Uterus (tissue), 4 donors: Measurements from ENCODE around the gene RPS4Y1. TPM values are rescaled to one million over a fixed set of nuclear protein-coding genes. Genes with fewer than 3 reads are reported as not detected.

ENCODE experiments used
- DNase-seq, 2 donors: peaks; one replicate each; pipeline ENCODE4 v3.0.0-alpha.2; 2019 to 2020
- H3K27ac ChIP-seq, 2 donors: fragments of 200-600 bp; sonication (generic); 1 replicate in 1 of 2; 2 replicates in 1 of 2; pipeline ENCODE4 v1.5.1; 2016 to 2018
- H3K27me3 ChIP-seq, 2 donors: fragments of 200-600 bp; sonication (generic); one replicate each; pipeline ENCODE4 v1.5.1; 2018 to 2019; ENCODE audit warnings: control low read depth in 1 of 2
- H3K36me3 ChIP-seq, 2 donors: fragments of 200-600 bp; sonication (generic); one replicate each; pipeline ENCODE4 v1.5.1; 2019; ENCODE audit warnings: control low read depth in 1 of 2
- H3K4me1 ChIP-seq, 2 donors: fragments of 200-600 bp; sonication (generic); one replicate each; pipeline ENCODE4 v1.5.1; 2018 to 2019; ENCODE audit warnings: control low read depth in 1 of 2
- H3K4me3 ChIP-seq, 2 donors: fragments of 200-600 bp; sonication (generic); 1 replicate in 1 of 2; 2 replicates in 1 of 2; pipeline ENCODE4 v1.5.1; 2018 to 2019; ENCODE audit warnings: mild to moderate bottlenecking in 1 of 2
- H3K9me3 ChIP-seq, 2 donors: fragments of 200-600 bp; sonication (generic); one replicate each; pipeline ENCODE4 v1.5.1; 2019; ENCODE audit warnings: control low read depth in 1 of 2
- CTCF ChIP-seq, 4 experiments: fragments of 200-600 bp in 2 of 4; fragments of 450-650 bp in 2 of 4; sonication (generic) in 2 of 4; IDR thresholded peaks; one replicate each; pipeline ENCODE4 v1.5.1; 2016 to 2019; ENCODE audit warnings: antibody characterized with exemption in 4 of 4, mild to moderate bottlenecking in 2 of 4, moderate library complexity in 1 of 4
- POLR2A ChIP-seq, 2 donors: fragments of 450-650 bp; IDR thresholded peaks; one replicate each; pipeline ENCODE4 v1.6.1; 2016; ENCODE audit warnings: antibody characterized with exemption in 2 of 2, mild to moderate bottlenecking in 1 of 2, moderate library complexity in 1 of 2
- intact Hi-C: fragments of 100-400 bp; cut with DNase I; formaldehyde crosslinking; loops from one replicate; pipeline ENCODE4 v1.15.1; 2023; ENCODE audit warnings: low total_unique reads
- total RNA-seq, 4 donors: library from RNA; depleted of rRNA in 3 of 4; stranded (reverse); fragments of >200 nt in 3 of 4; gene quantifications; one replicate each; pipeline versions ENCODE4 v1.1.0 to v1.2.4, GENCODE V29; 2014 to 2023
- donor health status: DM: yes; HTN: yes; CAD: no.

RPS4Y1 gene
- total RNA-seq, 4 donors from 2014 or later = not detected

GRCh38 chrY:2824471-2824870, 16.9 kb upstream of the RPS4Y1 start:
- intact Hi-C loops = no loop called here

GRCh38 chrY:2828497-2828896, 12.9 kb upstream of the RPS4Y1 start:
- H3K27ac ChIP-seq = no peak overlapping the region
- no peaks in the 10 kb centered on the region for H3K4me1 ChIP-seq
- intact Hi-C loops = no loop called here
- no peaks in the 10 kb centered on the region for H3K36me3 ChIP-seq
- no peaks in the 10 kb centered on the region for H3K9me3 ChIP-seq
- no peak overlapping the region for H3K4me3 ChIP-seq
- no peak for TF ChIP-seq POLR2A (IDR thresholded peaks at IDR 0.05)
- no peak for TF ChIP-seq CTCF (IDR thresholded peaks at IDR 0.05)
- DNase-seq = no peak
- H3K27me3 ChIP-seq = no peaks in the 10 kb centered on the region

More at GRCh38 chrY:2824471-2824870, 16.9 kb upstream of the RPS4Y1 start:
- DNase-seq = no peak
- H3K27me3 ChIP-seq = no peaks in the 10 kb centered on the region
- TF ChIP-seq POLR2A (IDR thresholded peaks at IDR 0.05) (no peak), CTCF (IDR thresholded peaks at IDR 0.05) (no peak)
- H3K4me1 ChIP-seq = no peaks in the 10 kb centered on the region
- H3K4me3 ChIP-seq = no peak overlapping the region
- H3K27ac ChIP-seq = no peak overlapping the region
- no peaks in the 10 kb centered on the region for H3K9me3 ChIP-seq
- H3K36me3 ChIP-seq = no peaks in the 10 kb centered on the region

GRCh38 chrY:2835230-2835629, 6.2 kb upstream of the RPS4Y1 start:
- TF ChIP-seq POLR2A (IDR thresholded peaks at IDR 0.05) (no peak), CTCF (IDR thresholded peaks at IDR 0.05) (no peak)
- H3K27ac ChIP-seq = no peak overlapping the region
- intact Hi-C loops = no loop called here

GRCh38 chrY:2837078-2837477, 4.3 kb upstream of the RPS4Y1 start:
- H3K36me3 ChIP-seq = no peaks in the 10 kb centered on the region
- no peaks in the 10 kb centered on the region for H3K27me3 ChIP-seq
- TF ChIP-seq POLR2A (IDR thresholded peaks at IDR 0.05) (no peak), CTCF (IDR thresholded peaks at IDR 0.05) (no peak)
- no peak for DNase-seq
- no peak overlapping the region for H3K27ac ChIP-seq
- H3K9me3 ChIP-seq = no peaks in the 10 kb centered on the region
- intact Hi-C loops = no loop called here
- H3K4me1 ChIP-seq = no peaks in the 10 kb centered on the region
- H3K4me3 ChIP-seq = no peak overlapping the region

More at GRCh38 chrY:2835230-2835629, 6.2 kb upstream of the RPS4Y1 start:
- no peaks in the 10 kb centered on the region for H3K27me3 ChIP-seq
- no peaks in the 10 kb centered on the region for H3K4me1 ChIP-seq
- no peaks in the 10 kb centered on the region for H3K36me3 ChIP-seq
- DNase-seq = no peak
- no peak overlapping the region for H3K4me3 ChIP-seq
- no peaks in the 10 kb centered on the region for H3K9me3 ChIP-seq

GRCh38 chrY:2837932-2838331, 3.5 kb upstream of the RPS4Y1 start:
- no peak overlapping the region for H3K4me3 ChIP-seq
- no peaks in the 10 kb centered on the region for H3K27me3 ChIP-seq
- no peaks in the 10 kb centered on the region for H3K4me1 ChIP-seq
- no peak for TF ChIP-seq POLR2A (IDR thresholded peaks at IDR 0.05)
- no peak for TF ChIP-seq CTCF (IDR thresholded peaks at IDR 0.05)
- H3K36me3 ChIP-seq = no peaks in the 10 kb centered on the region
- no peak overlapping the region for H3K27ac ChIP-seq
- intact Hi-C loops = no loop called here
- no peaks in the 10 kb centered on the region for H3K9me3 ChIP-seq
- no peak for DNase-seq
